ENCODE measurements around the gene CHCHD4.

- no peak for TF ChIP-seq RNF2 (IDR thresholded peaks at IDR 0.05; ENCODE audit: borderline replicate concordance, low read depth)
- no peak for TF ChIP-seq EHMT2 (IDR thresholded peaks at IDR 0.05; ENCODE audit: low read depth)
- no peak for TF ChIP-seq MYC (IDR thresholded peaks at IDR 0.05; ENCODE audit: borderline replicate concordance, low read length)
- TF ChIP-seq MAX (IDR thresholded peaks at IDR 0.05): no peak
- TF ChIP-seq, protein P1, sequence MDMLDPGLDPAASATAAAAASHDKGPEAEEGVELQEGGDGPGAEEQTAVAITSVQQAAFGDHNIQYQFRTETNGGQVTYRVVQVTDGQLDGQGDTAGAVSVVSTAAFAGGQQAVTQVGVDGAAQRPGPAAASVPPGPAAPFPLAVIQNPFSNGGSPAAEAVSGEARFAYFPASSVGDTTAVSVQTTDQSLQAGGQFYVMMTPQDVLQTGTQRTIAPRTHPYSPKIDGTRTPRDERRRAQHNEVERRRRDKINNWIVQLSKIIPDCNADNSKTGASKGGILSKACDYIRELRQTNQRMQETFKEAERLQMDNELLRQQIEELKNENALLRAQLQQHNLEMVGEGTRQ (IDR thresholded peaks at IDR 0.05): no peak
- TF ChIP-seq, protein P2, sequence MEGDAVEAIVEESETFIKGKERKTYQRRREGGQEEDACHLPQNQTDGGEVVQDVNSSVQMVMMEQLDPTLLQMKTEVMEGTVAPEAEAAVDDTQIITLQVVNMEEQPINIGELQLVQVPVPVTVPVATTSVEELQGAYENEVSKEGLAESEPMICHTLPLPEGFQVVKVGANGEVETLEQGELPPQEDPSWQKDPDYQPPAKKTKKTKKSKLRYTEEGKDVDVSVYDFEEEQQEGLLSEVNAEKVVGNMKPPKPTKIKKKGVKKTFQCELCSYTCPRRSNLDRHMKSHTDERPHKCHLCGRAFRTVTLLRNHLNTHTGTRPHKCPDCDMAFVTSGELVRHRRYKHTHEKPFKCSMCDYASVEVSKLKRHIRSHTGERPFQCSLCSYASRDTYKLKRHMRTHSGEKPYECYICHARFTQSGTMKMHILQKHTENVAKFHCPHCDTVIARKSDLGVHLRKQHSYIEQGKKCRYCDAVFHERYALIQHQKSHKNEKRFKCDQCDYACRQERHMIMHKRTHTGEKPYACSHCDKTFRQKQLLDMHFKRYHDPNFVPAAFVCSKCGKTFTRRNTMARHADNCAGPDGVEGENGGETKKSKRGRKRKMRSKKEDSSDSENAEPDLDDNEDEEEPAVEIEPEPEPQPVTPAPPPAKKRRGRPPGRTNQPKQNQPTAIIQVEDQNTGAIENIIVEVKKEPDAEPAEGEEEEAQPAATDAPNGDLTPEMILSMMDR (IDR thresholded peaks at IDR 0.05): no peak
- no peak for TF ChIP-seq POLR2A (IDR thresholded peaks at IDR 0.05; ENCODE audit: low read length)
Measured at GRCh38 chr3:14151471-14152083, 26.9 kb upstream of the CHCHD4 start.
